ENCODE results near the gene KCNK4. TPM values are rescaled to one million over a fixed set of nuclear protein-coding genes. Genes with fewer than 3 reads are reported as not detected.
A peak's percentile ranks its signal among the peaks of the same experiment; 100 is the strongest.

Gene KCNK4
- total and polyA plus RNA-seq, 11 donors: not detected

DNA sequence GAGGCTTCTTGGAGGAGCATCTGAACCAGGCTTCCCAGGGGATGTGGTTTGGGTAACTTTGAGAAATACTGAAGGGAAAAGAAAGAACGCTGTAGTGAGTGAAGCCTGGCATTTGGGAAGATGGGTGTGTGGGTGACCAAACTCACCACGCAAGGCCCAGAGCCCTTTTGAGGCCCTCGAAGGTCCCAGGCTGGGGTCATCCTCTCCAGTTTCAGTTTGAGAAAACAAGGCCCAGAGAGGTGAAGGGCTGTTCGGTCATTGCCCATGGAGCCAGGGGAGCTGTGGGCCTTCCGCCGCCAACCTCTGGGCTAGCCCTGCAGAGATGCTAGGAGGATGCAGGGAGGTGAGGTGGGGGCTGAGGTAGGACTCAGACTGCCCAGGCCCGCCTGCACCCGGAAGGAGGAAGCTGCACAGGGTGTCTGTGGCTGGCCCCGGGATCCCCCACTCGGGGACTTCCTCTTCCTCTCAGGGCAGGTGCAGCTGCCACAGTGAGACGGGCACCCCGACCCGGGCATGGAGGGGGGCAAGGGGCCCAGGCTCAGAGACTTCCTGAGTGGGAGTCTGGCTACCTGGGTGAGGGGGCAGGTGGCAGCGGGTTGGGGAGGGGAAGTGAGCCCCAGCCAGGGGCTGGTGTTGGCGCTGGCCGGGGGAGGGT, 48.8 kb downstream of the KCNK4 start, which contains the start of gene CCDC88B:
TSS of gene CCDC88B (plus strand) at position 451 of the 655 bp plus-strand sequence. CDS start at position 514, 63 bp downstream.
- Histone ChIP-seq H3K36me3 (peaks cover 0 to 13% (median 0%) of the 10 kb centered on the region in 9 donors), H3K27me3 (peaks cover 0 to 15% (median 0%) of the 10 kb centered on the region in 9 donors), H3K9me3 (no peaks in the 10 kb centered on the region), H3K27ac (peak within 1 kb of the TSS in 1 of 12 donors; percentile 72), H3K4me1 (peaks cover 0 to 46% (median 8%) of the 10 kb centered on the region in 12 donors), H3K4me3 (peak within 1 kb of the TSS in 7 of 12 donors; percentile 17 to 54 (median 20))
- TF ChIP-seq, protein P1, sequence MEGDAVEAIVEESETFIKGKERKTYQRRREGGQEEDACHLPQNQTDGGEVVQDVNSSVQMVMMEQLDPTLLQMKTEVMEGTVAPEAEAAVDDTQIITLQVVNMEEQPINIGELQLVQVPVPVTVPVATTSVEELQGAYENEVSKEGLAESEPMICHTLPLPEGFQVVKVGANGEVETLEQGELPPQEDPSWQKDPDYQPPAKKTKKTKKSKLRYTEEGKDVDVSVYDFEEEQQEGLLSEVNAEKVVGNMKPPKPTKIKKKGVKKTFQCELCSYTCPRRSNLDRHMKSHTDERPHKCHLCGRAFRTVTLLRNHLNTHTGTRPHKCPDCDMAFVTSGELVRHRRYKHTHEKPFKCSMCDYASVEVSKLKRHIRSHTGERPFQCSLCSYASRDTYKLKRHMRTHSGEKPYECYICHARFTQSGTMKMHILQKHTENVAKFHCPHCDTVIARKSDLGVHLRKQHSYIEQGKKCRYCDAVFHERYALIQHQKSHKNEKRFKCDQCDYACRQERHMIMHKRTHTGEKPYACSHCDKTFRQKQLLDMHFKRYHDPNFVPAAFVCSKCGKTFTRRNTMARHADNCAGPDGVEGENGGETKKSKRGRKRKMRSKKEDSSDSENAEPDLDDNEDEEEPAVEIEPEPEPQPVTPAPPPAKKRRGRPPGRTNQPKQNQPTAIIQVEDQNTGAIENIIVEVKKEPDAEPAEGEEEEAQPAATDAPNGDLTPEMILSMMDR (IDR thresholded peaks at IDR 0.05): no peak
- no peak for TF ChIP-seq POLR2A (IDR thresholded peaks at IDR 0.05)
- DNase-seq (peak in 3 of 5 donors; percentile 62 to 87 (median 74)), ATAC-seq (peak in 2 of 4 donors; percentile 21 to 36)
- 70 to 79% (median 72%) methylated on average over 14 to 16 of the region's 16 CpGs for WGBS, 4 donors
- intact Hi-C loops (cut with DNase I): no loop called here

DNA sequence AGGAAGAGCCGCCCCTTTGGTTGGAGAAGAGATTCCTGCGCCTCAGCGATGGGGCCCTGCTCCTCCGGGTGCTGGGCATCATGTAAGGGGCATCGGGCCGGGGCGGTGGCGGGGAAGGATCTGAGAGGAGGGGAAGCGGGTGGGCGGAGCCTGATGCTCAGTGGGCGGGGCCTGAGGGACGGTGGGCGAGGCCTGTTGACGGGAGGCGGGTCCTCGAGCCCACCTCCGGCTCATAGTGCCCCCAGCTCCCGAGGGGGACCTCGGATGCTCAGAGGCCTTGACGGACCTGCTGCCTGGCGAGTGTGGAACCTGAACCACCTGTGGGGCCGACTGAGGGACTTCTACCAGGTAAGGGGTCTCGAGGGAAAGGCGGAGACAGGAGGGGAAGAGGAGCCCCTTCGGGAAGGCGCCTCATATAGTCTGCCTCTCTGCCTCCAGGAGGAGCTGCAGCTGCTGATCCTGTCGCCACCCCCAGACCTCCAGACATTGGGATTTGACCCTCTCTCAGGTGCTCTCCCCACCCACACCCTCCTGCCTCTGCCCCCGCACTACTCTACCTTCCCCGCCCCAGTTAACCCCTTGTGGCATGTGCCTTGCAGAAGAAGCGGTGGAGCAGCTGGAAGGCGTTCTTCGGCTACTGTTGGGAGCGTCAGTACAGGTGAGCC, 49.7 kb downstream of the KCNK4 start:
- Histone ChIP-seq H3K27ac (peak overlapping the region in 1 of 12 donors; percentile 72), H3K27me3 (peaks cover 0 to 15% (median 0%) of the 10 kb centered on the region in 9 donors), H3K4me3 (peak overlapping the region in 7 of 12 donors; percentile 17 to 54 (median 20)), H3K9me3 (no peaks in the 10 kb centered on the region), H3K4me1 (peaks cover 0 to 38% (median 8%) of the 10 kb centered on the region in 12 donors), H3K36me3 (peaks cover 0 to 19% (median 0%) of the 10 kb centered on the region in 9 donors)
- peak in 1 of 4 donors; percentile 16 for ATAC-seq
- peak in 2 of 5 donors; percentile 56 to 64 for DNase-seq
- intact Hi-C loops (cut with DNase I): no loop called here
- WGBS, 4 donors: 28 to 39% (median 32%) methylated on average over 24 to 33 of the region's 33 CpGs
- TF ChIP-seq, protein P1 (IDR thresholded peaks at IDR 0.05): peak in 1 of 12 donors; percentile 6
- TF ChIP-seq POLR2A (IDR thresholded peaks at IDR 0.05): no peak

DNA sequence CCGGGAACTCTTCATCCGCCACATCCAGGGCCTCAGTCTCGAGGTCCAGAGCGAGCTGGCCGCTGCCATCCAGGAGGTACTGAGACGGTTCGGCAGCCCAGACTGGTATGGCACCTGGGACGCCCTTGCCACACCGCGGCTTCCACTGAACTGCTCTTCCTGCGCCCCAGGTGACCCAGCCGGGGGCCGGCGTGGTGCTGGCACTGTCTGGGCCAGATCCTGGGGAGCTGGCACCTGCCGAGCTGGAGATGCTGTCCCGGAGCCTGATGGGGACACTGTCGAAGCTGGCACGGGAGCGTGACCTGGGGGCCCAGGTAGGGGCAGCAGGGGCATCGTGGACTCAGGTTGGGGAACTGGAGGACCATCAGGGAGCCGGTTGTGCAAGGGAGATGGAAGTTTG, 50.3 kb downstream of the KCNK4 start:
- Histone ChIP-seq H3K9me3 (no peaks in the 10 kb centered on the region), H3K27me3 (peaks cover 0 to 15% (median 0%) of the 10 kb centered on the region in 9 donors), H3K4me3 (no peak overlapping the region), H3K4me1 (peaks cover 0 to 38% (median 8%) of the 10 kb centered on the region in 12 donors), H3K36me3 (peaks cover 0 to 19% (median 0%) of the 10 kb centered on the region in 9 donors), H3K27ac (no peak overlapping the region)
- no peak for ATAC-seq
- TF ChIP-seq, protein P1 (IDR thresholded peaks at IDR 0.05): no peak
- no peak for TF ChIP-seq POLR2A (IDR thresholded peaks at IDR 0.05)
- no peak for DNase-seq
- WGBS, 4 donors: 82 to 86% (median 86%) methylated on average over 10 to 21 of the region's 21 CpGs
- intact Hi-C loops (cut with DNase I): no loop called here
